GM15510 (cell line): ENCODE results near the gene CACNA1C.

ENCODE experiments used
- POLR2A ChIP-seq: IDR thresholded peaks from 3 replicates; pipeline ENCODE4 v1.6.1; 2011; ENCODE audit warnings: borderline replicate concordance; ENCODE audit not compliant: insufficient read length; ENCODE audit errors: extremely low read depth

Gene CACNA1C

DNA sequence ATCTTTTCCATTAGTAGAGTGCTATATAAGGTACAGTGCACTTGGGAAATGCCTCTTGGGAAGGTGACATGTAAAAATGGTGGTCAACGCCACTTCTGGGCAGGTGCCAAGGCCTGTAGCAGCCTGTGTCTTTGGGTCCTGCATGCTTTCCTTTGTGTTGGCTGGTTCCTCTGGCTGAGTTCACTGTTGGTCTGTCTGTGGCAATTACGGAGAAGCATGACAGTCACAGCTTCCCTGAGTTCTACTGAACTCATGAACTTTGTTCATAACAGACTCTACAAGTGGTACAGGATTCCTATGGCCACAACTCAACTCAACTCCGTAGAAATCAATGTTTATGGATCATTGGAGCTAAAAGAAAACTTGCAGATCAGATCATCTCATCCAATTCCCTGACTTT, 98.0 kb downstream of the CACNA1C start:
- no peak for TF ChIP-seq POLR2A

DNA sequence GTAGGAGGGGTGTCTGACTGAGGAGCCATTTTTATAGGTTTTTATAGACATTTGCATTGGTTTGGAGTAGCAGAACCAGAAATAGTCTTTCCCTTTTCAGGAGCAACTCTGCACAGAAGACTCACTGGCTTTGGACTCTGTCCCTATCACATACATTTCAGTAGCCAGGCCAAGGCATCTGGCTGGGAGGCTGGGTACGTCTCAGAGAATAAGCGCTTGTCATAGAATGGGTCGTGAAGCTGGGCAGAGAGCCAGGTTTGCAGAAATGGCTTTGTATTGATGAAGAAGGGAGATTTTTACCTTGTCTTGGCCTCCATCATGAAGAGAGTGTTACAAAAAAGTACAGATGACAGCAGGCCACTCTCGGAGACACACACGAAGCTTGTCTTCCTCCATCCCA, 98.6 kb downstream of the CACNA1C start:
- TF ChIP-seq POLR2A = no peak

DNA sequence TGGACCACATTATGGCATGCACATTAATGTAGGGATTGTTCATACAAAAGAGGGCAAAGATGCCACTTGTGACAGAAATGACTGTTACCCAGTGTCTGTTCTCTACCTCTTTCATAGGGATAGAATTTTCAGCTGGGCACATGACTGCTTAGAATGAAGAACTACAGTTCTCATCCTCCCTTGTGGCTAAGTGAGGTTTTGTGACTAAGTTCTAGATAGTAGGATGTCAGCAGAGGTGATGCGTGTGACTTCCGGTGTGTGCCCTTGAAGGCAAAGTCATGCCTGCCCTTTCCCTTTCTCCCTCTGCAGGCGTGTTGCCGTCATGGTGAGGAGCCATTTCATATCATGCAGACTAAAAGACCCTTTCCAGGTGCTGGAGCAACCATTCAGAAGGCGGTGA, 99.3 kb downstream of the CACNA1C start:
- no peak for TF ChIP-seq POLR2A

DNA sequence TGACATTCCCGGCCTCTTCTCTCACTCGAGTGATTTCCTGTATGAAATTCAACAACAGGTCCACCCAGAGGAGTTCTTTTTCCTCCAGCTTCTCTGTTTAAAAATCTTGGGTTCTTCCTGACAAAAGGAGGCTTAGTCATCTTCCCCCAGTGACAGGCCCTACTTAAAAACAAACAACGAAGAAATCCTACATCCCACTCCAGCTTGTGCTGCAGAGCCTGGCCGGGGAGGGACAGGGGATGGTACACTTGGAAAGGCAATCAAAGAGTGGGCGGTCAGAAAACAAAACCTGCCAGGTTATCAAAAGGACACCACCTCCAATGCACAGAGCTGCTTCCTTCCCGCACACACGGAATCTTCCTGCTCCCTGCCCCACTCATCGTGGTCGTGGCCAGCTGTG, 101.3 kb downstream of the CACNA1C start:
- no peak for TF ChIP-seq POLR2A

DNA sequence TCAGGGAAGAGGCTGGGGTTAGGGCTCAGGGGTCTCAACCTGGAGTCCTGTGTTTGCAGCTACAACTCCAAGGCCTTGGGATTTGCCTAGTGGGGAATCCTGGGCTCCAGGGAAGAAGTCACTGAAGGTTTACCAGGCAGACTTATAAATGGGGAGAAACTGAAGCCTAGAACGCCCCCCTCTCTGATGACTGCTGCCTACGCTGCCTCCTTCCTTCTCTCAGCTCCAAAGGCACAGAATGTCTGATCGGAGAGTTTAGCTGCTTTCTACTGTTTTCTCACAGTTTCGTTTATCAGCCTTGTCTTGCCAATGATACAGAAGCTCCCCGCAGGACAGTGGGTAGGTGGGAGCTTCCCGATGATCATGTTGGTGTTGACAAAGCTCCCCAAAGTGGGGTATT, 101.7 kb downstream of the CACNA1C start:
- no peak for TF ChIP-seq POLR2A

DNA sequence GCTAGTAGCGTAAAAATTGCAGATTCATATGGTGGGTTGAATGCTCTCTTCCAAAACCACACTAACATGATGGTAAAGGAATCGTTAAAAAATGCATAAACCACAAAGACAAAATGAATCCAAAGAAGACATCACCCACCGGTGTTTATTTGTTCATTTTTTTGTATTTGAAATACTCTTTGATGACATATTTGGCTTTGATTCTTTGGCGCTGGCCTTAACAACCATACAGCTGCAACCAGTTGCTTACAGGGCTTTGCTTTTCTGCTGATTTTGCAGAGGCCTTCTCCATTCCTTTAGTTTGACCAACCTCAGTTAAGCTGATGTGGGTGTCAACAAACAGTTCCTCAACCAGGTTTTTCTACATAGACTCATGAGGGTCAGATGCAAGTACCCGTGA, 103.5 kb downstream of the CACNA1C start:
- no peak for TF ChIP-seq POLR2A

DNA sequence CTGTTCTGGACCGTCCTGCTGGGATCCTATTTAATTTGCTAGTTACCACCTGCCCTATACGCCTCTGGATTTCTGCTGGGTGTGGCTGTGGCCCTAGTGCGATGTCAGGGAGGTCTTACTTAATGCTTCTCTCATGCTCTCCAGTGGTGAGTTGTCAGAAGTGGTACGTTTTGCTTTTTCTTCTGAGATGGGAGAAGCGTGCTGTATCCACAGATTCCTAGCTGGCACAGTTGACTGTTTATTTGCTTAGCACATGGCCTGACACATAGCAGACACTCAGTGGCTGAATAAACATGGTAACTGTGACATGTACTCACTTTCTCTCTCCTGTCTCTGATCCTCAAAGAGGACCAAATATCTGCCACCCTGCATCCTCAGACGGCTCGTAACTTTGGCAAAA, 107.3 kb downstream of the CACNA1C start:
- TF ChIP-seq POLR2A = no peak

DNA sequence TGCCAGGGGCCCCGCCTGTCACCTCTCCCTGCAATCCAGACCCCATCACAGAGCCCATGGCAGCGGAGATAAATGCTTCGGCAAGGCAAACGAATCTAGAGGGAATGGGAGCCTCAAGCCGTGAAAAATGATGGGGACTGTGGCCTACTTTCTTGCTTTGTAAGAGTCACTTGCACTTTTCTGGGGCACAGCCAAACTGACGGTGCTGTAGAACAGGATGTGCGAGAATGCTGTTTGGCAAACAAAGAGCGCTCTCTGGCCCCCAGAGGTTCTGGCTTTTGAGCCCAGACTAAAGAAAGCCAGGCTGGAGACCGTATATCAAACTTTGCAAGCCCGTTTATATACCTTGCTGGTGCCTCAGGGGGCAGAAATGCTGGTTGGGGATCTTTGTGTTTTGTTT, 108.7 kb downstream of the CACNA1C start:
- no peak for TF ChIP-seq POLR2A

DNA sequence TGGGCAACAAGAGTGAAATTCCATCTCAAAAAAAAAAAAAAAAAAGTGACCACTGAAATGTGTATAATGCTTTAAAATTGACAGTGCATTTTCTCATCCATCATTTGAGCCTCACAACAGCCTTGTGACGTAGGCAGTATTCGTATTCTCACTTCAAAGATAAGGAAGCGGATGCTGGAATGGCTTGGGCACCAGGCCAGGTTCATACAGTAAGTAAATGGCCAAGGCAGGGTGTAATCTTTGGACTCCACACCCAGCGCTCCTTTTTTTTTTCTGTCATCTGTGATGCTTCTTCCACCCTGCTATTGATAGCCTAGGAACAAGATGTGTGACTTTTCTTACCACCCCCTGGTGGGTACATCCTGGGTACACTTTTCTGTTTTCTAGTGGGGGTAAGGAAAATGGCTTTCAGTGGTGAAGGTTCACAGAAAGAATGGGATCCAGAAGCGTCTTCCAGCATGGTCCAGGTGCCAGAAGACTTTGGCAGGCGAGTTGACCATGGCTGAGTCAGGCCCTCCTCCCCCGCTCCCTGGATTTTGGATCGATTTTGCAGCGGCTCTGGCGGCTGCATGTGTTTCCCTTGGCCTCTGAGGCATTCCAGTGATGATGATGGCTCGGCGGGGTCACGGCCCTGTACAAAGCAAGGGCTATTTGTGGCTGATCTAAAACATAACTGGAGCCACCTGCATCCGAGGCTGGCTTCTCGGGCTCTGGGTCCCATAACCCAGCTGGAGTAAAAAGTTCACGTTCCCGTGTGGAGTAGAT, 110.6 kb downstream of the CACNA1C start:
- no peak for TF ChIP-seq POLR2A

DNA sequence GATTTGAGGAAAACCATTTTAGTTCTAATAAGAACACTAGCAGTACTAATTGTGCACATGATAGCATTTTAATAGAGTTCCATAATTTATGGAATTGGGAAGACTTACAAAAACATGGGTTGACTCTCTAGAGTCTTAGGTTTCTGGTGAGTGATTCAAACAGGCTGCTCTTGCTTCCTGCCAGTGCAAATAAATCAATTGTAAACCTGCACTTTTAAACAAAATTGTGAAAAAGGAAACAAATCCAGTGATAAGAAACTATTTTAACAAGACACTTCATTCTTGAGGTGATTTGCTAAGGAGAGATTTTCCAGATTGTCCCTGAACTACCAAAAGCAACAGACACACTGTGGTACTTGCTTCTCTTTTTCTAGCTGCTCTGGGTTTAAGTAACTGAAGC, 112.2 kb downstream of the CACNA1C start:
- no peak for TF ChIP-seq POLR2A

DNA sequence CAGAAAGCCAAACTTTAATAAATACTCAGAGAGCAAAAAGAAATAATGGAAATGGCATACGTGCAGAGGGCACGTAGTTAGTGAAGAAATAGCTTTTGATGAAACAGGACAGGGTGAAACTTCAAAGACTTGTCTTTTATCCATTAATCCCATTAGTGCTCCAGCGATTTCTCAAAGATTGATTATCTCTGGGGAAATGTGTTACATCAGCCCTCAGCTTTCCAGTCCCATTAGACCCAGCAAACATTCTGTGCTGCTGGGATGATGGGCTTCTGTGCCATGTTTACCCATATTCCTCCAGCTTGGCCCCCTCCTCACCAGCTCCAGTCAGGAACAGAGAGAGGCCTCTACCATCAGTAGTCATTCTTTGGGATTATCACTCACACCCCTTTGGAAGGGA, 113.1 kb downstream of the CACNA1C start:
- TF ChIP-seq POLR2A = no peak

DNA sequence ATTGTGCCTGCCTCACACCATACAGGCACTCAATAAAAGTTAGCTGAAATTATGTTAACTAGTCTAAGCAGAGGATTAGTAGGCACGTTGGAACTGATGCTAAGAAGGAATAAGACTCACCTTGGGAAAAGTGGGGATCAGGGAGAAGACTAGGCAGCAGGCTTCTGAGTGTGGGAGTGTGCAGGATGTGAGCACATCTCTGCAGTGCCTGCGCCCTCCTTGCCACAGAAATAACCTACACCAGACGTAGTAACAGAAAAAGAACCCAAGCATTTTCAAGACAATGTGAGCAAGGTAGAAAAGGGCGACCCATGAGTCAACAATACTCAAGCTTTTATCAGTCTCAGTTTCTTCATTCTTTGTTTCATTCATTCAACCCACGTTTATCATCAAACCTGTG, 113.9 kb downstream of the CACNA1C start:
- no peak for TF ChIP-seq POLR2A

DNA sequence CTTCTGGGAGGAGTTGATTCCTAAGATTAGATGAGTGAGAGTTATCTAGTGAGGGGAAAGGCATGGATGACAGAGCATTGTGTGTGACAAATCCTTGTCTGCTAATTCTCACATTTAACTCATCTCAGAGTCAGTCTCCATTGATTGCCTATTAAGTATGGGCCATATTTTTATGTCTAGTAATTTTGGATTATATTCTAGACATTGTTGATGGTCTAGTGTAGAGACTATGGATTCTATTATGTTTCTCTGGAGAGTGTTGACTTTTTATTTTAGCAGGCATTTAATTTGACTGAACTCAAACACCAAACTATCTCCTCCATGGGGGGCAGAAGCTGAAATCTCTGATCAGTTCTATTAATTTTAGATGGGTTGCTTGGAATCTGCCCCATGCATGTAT, 114.4 kb downstream of the CACNA1C start:
- no peak for TF ChIP-seq POLR2A

DNA sequence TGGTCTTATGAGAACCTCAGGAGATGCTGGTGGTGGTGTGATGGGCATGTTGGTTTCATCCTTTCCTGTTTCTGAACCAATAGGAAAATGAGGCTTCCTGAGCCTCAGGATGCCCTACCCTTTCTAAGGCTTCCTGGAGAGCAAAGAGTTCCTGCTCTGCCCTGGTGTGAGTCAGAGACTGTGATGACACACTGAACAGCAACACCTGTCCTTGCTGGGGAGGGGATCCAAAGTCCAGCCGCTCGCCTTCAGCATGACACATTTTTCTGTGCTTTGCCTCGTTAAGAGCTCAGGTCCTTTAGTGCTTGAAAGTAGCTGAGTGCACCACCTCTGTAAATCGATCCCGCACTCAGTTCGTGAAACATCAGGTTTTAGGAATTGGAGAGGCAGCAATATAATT, 116.0 kb downstream of the CACNA1C start:
- TF ChIP-seq POLR2A = no peak

DNA sequence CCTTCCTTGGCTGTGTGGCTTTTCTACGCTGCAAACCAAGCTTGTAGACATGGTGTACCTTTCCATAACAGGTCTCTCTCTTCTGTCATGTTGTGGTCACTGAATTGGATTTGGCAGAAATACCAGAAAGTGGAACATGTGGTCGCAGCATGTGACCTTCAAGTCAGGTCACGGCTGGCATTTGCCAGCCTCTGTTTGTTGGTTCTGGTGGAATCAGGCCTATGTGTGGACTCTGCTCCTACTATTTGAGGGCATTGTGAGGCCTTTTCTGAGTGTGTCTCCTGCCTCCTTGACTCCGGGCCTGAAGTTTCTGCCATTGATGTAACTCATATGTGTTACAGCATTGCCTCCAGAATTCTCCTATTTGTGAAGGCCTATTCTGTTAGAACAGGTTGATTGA, 116.7 kb downstream of the CACNA1C start:
- TF ChIP-seq POLR2A = no peak

DNA sequence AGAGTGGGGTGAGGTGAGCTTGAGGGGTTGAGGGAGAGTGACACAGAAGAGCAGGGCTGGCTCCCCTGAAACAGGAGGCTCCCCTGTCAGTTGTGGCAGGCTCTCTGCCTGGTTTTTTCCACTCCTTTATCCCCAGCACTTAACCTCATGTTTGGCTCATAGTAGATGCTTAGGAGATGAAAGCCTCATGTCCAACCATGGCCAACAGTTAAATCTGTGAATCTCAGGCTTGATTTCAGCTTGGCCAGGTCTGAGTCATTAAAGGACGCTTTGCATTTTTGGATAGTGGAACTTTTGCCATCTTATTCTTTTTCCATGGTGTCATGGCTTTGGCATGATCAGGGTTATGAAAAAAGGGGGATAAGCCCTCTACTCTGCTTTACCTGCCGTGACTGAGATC, 117.2 kb downstream of the CACNA1C start:
- TF ChIP-seq POLR2A = no peak

DNA sequence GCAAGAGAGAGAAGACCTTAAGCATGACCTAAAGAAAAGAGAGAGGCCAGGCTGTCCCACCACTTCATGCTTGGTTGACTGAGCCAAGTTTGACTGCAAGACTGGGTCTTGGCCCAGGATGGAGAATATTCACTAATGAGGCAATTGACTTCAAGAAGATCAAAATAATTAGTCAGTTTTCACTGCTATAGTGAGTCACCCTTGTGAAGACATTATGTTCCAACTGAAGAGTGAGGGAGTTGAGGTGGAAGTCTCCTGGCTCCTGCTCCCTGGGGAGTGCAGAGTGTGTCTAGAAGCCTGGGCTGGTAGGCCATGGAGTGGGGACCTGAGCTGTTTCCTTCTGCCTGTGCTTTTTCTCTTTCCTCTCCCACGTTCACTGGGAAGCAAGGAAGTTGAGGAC, 117.6 kb downstream of the CACNA1C start:
- TF ChIP-seq POLR2A = no peak

DNA sequence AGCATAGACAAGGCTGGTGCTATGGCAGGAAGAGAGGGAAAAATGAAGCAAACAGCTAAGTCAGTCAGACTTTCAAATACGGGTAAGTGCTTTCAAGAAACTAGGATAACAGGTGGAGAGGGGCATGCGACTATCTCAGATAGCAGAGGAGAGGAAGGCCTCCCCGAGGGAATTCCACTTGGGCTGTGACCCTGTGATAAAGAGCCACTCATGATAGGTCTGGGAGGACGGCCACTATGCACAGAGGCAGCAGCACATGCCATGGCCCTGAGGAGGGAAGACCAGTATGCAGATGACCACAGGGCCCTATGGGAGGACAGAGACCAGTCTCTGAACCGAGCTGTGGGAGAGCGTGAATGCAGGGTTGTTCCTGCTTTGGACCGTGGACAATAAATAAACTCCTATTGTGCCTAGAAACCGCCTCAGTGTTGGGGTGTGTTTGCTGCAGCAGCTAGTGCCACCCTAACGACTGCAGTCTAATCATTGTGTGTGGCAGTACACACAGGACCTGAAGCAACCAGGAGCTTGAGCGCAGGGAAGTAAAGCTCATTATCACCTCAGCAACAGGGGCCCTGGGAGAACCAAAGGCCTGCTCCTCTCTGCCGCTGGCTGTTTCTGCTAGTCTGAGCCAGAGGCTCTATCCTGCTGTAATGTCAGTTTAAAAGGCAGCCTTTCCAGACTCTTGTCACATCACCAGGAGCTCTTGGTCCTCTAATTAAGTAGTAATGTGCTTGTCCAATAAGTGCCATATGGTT, 119.1 kb downstream of the CACNA1C start:
- no peak for TF ChIP-seq POLR2A
